Thyroid gland (tissue), 4 donors: ENCODE results near the gene DYNC2LI1. TPM values are rescaled to one million over a fixed set of nuclear protein-coding genes. Genes with fewer than 3 reads are reported as not detected.

Experiments
- DNase-seq, 2 donors: peaks; one replicate each; pipeline ENCODE4 v3.0.0-alpha.2; 2019
- H3K27ac ChIP-seq, 3 donors: fragments of 200-600 bp; sonication (generic); 1 replicate in 2 of 3; 2 replicates in 1 of 3; pipeline ENCODE4 v1.5.1; 2016 to 2019; ENCODE audit warnings: mild to moderate bottlenecking in 1 of 3, moderate library complexity in 1 of 3
- H3K27me3 ChIP-seq: fragments of 200-600 bp; sonication (generic); one replicate; pipeline ENCODE4 v1.5.1; 2019
- H3K36me3 ChIP-seq, 2 donors: fragments of 200-600 bp; sonication (generic); one replicate each; pipeline ENCODE4 v1.5.1; 2016 to 2019
- H3K4me1 ChIP-seq, 2 donors: fragments of 200-600 bp; sonication (generic); one replicate each; pipeline ENCODE4 v1.5.1; 2017 to 2019
- H3K4me3 ChIP-seq, 3 donors: fragments of 200-600 bp; sonication (generic); replicated peaks in 1 of 3; 1 replicate in 2 of 3; 2 replicates in 1 of 3; pipeline ENCODE4 v1.5.1; 2016; ENCODE audit warnings: mild to moderate bottlenecking in 1 of 3
- H3K9me3 ChIP-seq: fragments of 200-600 bp; sonication (generic); one replicate; pipeline ENCODE4 v1.5.1; 2017
- POLR2A ChIP-seq, 2 donors: fragments of 450-650 bp; IDR thresholded peaks; one replicate each; pipeline ENCODE4 v1.6.1; 2017; ENCODE audit warnings: antibody characterized with exemption in 2 of 2, mild to moderate bottlenecking in 2 of 2, moderate library complexity in 1 of 2
- WGBS, 2 donors: methylation state at CpG; one replicate each; pipeline ENCODE4 v1.1.5; 2017; 5-methylcytosine and 5-hydroxymethylcytosine counted together
- intact Hi-C: fragments of 100-400 bp; cut with DNase I; formaldehyde crosslinking; loops from one replicate; pipeline ENCODE4 v1.15.1; 2023
- total RNA-seq, 4 donors: library from RNA; depleted of rRNA; stranded (reverse); fragments of >200 nt; gene quantifications; one replicate each; pipeline ENCODE4 v1.2.3, GENCODE V29; 2016
- TF ChIP-seq, protein P1 (sequence below), 6 experiments: fragments of 200-600 bp in 3 of 6; fragments of 450-650 bp in 3 of 6; sonication (generic) in 3 of 6; IDR thresholded peaks; one replicate each; pipeline ENCODE4 v1.5.1; 2016 to 2019; ENCODE audit warnings: antibody characterized with exemption in 6 of 6, mild to moderate bottlenecking in 2 of 6, inconsistent platforms in 1 of 6, moderate library complexity in 1 of 6

Gene DYNC2LI1
- total RNA-seq, 4 donors from 2014 or later: 37.7 to 55.0 (median 45.2) TPM

DNA sequence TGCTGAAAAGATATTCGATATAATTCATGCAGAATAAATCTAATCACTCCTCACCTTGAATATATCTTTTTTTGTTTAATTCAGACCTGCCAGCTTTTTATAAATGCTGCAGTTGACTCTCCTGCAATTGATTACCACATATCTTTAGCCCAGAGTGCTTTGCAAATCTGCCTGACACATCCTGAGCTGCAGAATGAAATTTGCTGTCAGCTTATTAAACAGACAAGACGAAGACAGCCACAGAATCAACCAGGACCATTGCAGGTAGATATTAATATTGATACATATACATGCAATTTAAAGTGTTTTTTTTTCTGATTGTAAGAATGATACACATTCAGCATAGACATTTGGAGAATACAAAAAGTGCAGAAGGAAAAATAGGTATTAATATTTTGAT is 35.6 kb upstream of the DYNC2LI1 start:
- intact Hi-C loops: no loop called here
- Histone ChIP-seq H3K36me3 (no peaks in the 10 kb centered on the region), H3K4me1 (no peaks in the 10 kb centered on the region), H3K9me3 (no peaks in the 10 kb centered on the region), H3K4me3 (no peak overlapping the region), H3K27me3 (no peaks in the 10 kb centered on the region), H3K27ac (no peak overlapping the region)
- 87 to 92% methylated on average over 2 of the region's 2 CpGs for WGBS, 2 donors
- no peak for DNase-seq
- TF ChIP-seq, protein P1, sequence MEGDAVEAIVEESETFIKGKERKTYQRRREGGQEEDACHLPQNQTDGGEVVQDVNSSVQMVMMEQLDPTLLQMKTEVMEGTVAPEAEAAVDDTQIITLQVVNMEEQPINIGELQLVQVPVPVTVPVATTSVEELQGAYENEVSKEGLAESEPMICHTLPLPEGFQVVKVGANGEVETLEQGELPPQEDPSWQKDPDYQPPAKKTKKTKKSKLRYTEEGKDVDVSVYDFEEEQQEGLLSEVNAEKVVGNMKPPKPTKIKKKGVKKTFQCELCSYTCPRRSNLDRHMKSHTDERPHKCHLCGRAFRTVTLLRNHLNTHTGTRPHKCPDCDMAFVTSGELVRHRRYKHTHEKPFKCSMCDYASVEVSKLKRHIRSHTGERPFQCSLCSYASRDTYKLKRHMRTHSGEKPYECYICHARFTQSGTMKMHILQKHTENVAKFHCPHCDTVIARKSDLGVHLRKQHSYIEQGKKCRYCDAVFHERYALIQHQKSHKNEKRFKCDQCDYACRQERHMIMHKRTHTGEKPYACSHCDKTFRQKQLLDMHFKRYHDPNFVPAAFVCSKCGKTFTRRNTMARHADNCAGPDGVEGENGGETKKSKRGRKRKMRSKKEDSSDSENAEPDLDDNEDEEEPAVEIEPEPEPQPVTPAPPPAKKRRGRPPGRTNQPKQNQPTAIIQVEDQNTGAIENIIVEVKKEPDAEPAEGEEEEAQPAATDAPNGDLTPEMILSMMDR (IDR thresholded peaks at IDR 0.05): no peak
- no peak for TF ChIP-seq POLR2A (IDR thresholded peaks at IDR 0.05)

- H3K27ac ChIP-seq: no peak overlapping the region
- 87 to 88% methylated on average over 5 of the region's 5 CpGs for WGBS, 2 donors
- TF ChIP-seq, protein P1 (IDR thresholded peaks at IDR 0.05): no peak
- no peak for TF ChIP-seq POLR2A (IDR thresholded peaks at IDR 0.05)
Measured at GRCh38 chr2:43743706-43744105, 30.1 kb upstream of the DYNC2LI1 start.

GRCh38 chr2:43745457-43745856 is 28.4 kb upstream of the DYNC2LI1 start:
- 48 to 56% methylated on average over 3 of the region's 3 CpGs for WGBS, 2 donors
- intact Hi-C loops: no loop called here

More at GRCh38 chr2:43743706-43744105, 30.1 kb upstream of the DYNC2LI1 start:
- intact Hi-C loops: no loop called here
- no peak overlapping the region for H3K4me3 ChIP-seq
- no peaks in the 10 kb centered on the region for H3K9me3 ChIP-seq
- H3K27me3 ChIP-seq: no peaks in the 10 kb centered on the region
- H3K4me1 ChIP-seq: peaks cover 0 to 4% of the 10 kb centered on the region in 2 donors
- no peaks in the 10 kb centered on the region for H3K36me3 ChIP-seq
- no peak for DNase-seq

GRCh38 chr2:43748333-43748732 is 25.5 kb upstream of the DYNC2LI1 start:
- Histone ChIP-seq H3K9me3 (no peaks in the 10 kb centered on the region), H3K36me3 (no peaks in the 10 kb centered on the region), H3K27ac (no peak overlapping the region), H3K4me1 (peaks cover 0 to 4% of the 10 kb centered on the region in 2 donors), H3K4me3 (no peak overlapping the region), H3K27me3 (no peaks in the 10 kb centered on the region)
- 60 to 61% methylated on average over 5 of the region's 5 CpGs for WGBS, 2 donors
- DNase-seq: no peak
- TF ChIP-seq POLR2A (IDR thresholded peaks at IDR 0.05): no peak
- TF ChIP-seq, protein P1 (IDR thresholded peaks at IDR 0.05): no peak
- intact Hi-C loops: no loop called here

More at GRCh38 chr2:43745457-43745856, 28.4 kb upstream of the DYNC2LI1 start:
- TF ChIP-seq, protein P1 (IDR thresholded peaks at IDR 0.05): no peak
- Histone ChIP-seq H3K4me3 (no peak overlapping the region), H3K4me1 (peaks cover 0 to 4% of the 10 kb centered on the region in 2 donors), H3K36me3 (no peaks in the 10 kb centered on the region), H3K27ac (peak overlapping the region in 2 of 3 donors; percentile 53 to 56), H3K27me3 (no peaks in the 10 kb centered on the region), H3K9me3 (no peaks in the 10 kb centered on the region)
- peak in 1 of 2 donors; percentile 22 for DNase-seq

DNA sequence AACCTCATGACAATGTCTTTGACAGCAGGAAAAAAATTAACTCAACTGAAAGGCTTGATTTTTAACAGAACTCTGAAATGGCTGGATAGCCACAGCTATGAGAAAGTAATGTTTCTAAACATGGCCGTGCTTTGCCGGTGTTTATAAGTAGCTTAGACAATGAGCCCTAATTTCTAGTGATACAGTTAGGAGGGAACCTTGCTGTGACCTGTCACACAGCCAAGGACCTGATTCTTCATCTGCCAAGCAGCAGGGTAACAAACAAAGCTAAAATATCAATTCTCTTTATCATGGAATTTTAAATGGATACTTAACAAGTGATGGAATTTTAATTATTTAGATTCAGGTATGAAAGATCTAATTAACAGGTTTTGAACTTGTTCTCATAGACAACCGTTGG is 24.3 kb upstream of the DYNC2LI1 start:
- H3K27ac ChIP-seq: no peak overlapping the region
- DNase-seq: no peak
- no peaks in the 10 kb centered on the region for H3K9me3 ChIP-seq
- no peak overlapping the region for H3K4me3 ChIP-seq
- peaks cover 0 to 4% of the 10 kb centered on the region in 2 donors for H3K4me1 ChIP-seq
- H3K36me3 ChIP-seq: no peaks in the 10 kb centered on the region
- H3K27me3 ChIP-seq: no peaks in the 10 kb centered on the region
- TF ChIP-seq, protein P1 (IDR thresholded peaks at IDR 0.05): no peak
- no peak for TF ChIP-seq POLR2A (IDR thresholded peaks at IDR 0.05)
- intact Hi-C loops: no loop called here
- WGBS, 2 donors: 76 to 80% methylated on average over 3 of the region's 3 CpGs
